K562 (cell line): ENCODE data around the gene CTAGE1. TPM values are rescaled to one million over a fixed set of nuclear protein-coding genes. Genes with fewer than 3 reads are reported as not detected.

ENCODE experiments used
- ASH1L ChIP-seq: fragments of 450-650 bp; IDR thresholded peaks from 2 replicates; pipeline ENCODE4 v1.6.1; 2018; ENCODE audit warnings: borderline replicate concordance, mild to moderate bottlenecking, low read depth; ENCODE audit not compliant: partially characterized antibody
- BACH1 ChIP-seq: fragments of 200-800 bp; sonication (Bioruptor generic); IDR thresholded peaks from 2 replicates; pipeline ENCODE4 v1.6.1; 2016; ENCODE audit warnings: missing genetic modification characterization, missing compliant biosample characterization
- CREM ChIP-seq: IDR thresholded peaks from 2 replicates; pipeline ENCODE4 v1.6.1; 2014; ENCODE audit warnings: antibody characterized with exemption, low read depth
- ETV5 ChIP-seq: sonication (generic); formaldehyde crosslinking; IDR thresholded peaks from 2 replicates; pipeline ENCODE4 v1.4.0; 2020; ENCODE audit warnings: low read depth, mild to moderate bottlenecking, missing genetic modification reagents
- GABPB2 ChIP-seq: fragments of 250-450 bp; sonication (Bioruptor Pico); conservative IDR thresholded peaks from 2 replicates; pipeline ENCODE4 v1.5.1; 2021; ENCODE audit warnings: mild to moderate bottlenecking
- MAFK ChIP-seq: IDR thresholded peaks from 2 replicates; pipeline ENCODE4 v1.6.1; 2011; ENCODE audit warnings: low read length, improper control_type of control experiment
- NFIX ChIP-seq: fragments of 250-450 bp; sonication (Bioruptor Pico); IDR thresholded peaks from 2 replicates; pipeline ENCODE4 v1.4.0; 2020; ENCODE audit warnings: low read depth, mild to moderate bottlenecking, moderate library complexity
- PHF20 ChIP-seq: fragments of 450-650 bp; IDR thresholded peaks from 2 replicates; pipeline ENCODE4 v1.6.1; 2018; ENCODE audit not compliant: partially characterized antibody
- POU5F1 ChIP-seq: fragments of 150-350 bp; IDR thresholded peaks from 2 replicates; pipeline ENCODE4 v1.6.1; 2014; ENCODE audit warnings: borderline replicate concordance, low read length, low read depth, mild to moderate bottlenecking; ENCODE audit not compliant: partially characterized antibody
- PRMT5 ChIP-seq: sonication (generic); formaldehyde crosslinking; IDR thresholded peaks from 2 replicates; pipeline ENCODE4 v1.5.0; 2020; ENCODE audit warnings: missing genetic modification reagents
- RFX1 ChIP-seq: fragments of 450-650 bp; IDR thresholded peaks from 2 replicates; pipeline ENCODE4 v1.6.1; 2016; ENCODE audit warnings: mild to moderate bottlenecking, moderate library complexity
- SIRT6 ChIP-seq: IDR thresholded peaks from one replicate; pipeline ENCODE4 v1.6.1; 2012; ENCODE audit warnings: low read depth, mild to moderate bottlenecking, control low read depth, inconsistent platforms, low read length, moderate library complexity
- ZNF561 ChIP-seq: fragments of 450-650 bp; formaldehyde crosslinking; conservative IDR thresholded peaks from 2 replicates; pipeline ENCODE4 v1.4.0; 2020; ENCODE audit warnings: mild to moderate bottlenecking, moderate library complexity
- ZNF586 ChIP-seq: fragments of 450-650 bp; formaldehyde crosslinking; conservative IDR thresholded peaks from 2 replicates; pipeline ENCODE4 v1.4.0; 2020; ENCODE audit warnings: mild to moderate bottlenecking, moderate library complexity
- polyA plus RNA-seq, 8 experiments: library from polyadenylated mRNA; depleted of rRNA in 4 of 8; stranded (reverse) in 5 of 8; unstranded in 3 of 8; fragments of >200 nt; fragmentation: Nextera tagmentation in 2 of 8; fragmentation: Illumina TruSeq in 1 of 8; extraction: Ambion mirVana in 2 of 8; extraction: Trizol in 1 of 8; gene quantifications; 2 replicates each; pipeline versions ENCODE4 v1.2.1 to v1.2.3, GENCODE V29; 2011 to 2014; ENCODE audit warnings: inconsistent platforms in 1 of 8, missing spikeins in 1 of 8
- total RNA-seq, 7 experiments: library from RNA; depleted of rRNA in 6 of 7; stranded (reverse); fragments of >200 nt in 6 of 7; fragmentation: Illumina TruSeq in 2 of 7; extraction: Trizol in 2 of 7; gene quantifications; 2 replicates each; pipeline versions ENCODE4 v1.2.1 to v1.2.3, GENCODE V29; 2011 to 2021; ENCODE audit warnings: low replicate concordance in 1 of 7
- TF ChIP-seq, protein P1 (sequence below): sonication (generic); formaldehyde crosslinking; IDR thresholded peaks from 2 replicates; pipeline ENCODE4 v1.8.0; 2022; ENCODE audit warnings: mild to moderate bottlenecking, missing genetic modification reagents
- TF ChIP-seq, protein P2 (sequence below): fragments of 250-450 bp; sonication (Bioruptor Pico); IDR thresholded peaks from 2 replicates; pipeline ENCODE4 v1.6.1; 2021; ENCODE audit warnings: mild to moderate bottlenecking
- TF ChIP-seq, protein P3 (sequence below): fragments of 450-650 bp; IDR thresholded peaks from 2 replicates; pipeline ENCODE4 v1.6.1; 2017; ENCODE audit warnings: mild to moderate bottlenecking, moderate library complexity
- TF ChIP-seq, protein P4 (sequence below): sonication (generic); formaldehyde crosslinking; IDR thresholded peaks from 2 replicates; pipeline ENCODE4 v1.9.0; 2022; ENCODE audit warnings: mild to moderate bottlenecking, missing genetic modification reagents
- TF ChIP-seq, protein P5 (sequence below): fragments of 450-650 bp; formaldehyde crosslinking; IDR thresholded peaks from 2 replicates; pipeline ENCODE4 v1.4.0; 2020; ENCODE audit warnings: mild to moderate bottlenecking, moderate library complexity
- TF ChIP-seq, protein P6 (sequence below), 2 experiments: fragments of 150-350 bp in 1 of 2; IDR thresholded peaks; 2 replicates each; pipeline ENCODE4 v1.6.1; 2012 to 2016; ENCODE audit warnings: low read depth in 2 of 2, low read length in 2 of 2, mild to moderate bottlenecking in 1 of 2, moderate library complexity in 1 of 2

Gene CTAGE1
- total and polyA plus RNA-seq, 9 of the 15 experiments (the other 6 are each of a cell fraction or from before 2014, with no cell fraction given) = not detected

DNA sequence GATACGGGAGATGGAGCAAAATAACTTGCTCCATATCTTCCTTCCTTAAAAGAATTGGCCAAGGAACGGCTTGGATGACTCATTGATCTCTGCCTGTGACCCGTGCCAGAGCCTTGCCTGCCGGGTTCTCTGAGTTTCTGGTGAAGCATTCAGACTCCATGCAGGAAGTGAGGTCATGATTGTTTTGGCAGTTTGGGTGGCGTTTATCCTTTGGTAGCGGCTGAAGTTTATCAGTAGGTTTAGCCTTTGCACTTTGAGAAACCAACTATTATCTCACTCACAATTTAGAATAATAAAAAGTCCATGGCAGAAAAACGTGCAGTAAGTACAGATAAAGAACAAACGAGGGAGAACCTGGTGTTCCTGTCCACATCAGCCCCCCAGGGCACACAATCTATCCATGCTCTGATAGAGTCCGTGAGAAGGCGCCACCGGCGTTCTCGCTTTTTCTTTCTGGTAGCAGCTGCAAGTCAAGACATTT lies 15.0 kb upstream of the CTAGE1 start (continued):
- TF ChIP-seq ASH1L (no peak), BACH1 (0 out of 2 replicates have a peak, but pooled peaks have one; percentile 57), POU5F1 (no peak), GABPB2 (no peak), CREM (peak; percentile 82), ETV5 (no peak), MAFK (no peak), RFX1 (no peak), ZNF561 (no peak), ZNF586 (no peak), SIRT6 (no peak), NFIX (CRISPR knock-in tag) (no peak), PRMT5 (CRISPR knock-in tag) (no peak), PHF20 (no peak)
- TF ChIP-seq, protein P1, sequence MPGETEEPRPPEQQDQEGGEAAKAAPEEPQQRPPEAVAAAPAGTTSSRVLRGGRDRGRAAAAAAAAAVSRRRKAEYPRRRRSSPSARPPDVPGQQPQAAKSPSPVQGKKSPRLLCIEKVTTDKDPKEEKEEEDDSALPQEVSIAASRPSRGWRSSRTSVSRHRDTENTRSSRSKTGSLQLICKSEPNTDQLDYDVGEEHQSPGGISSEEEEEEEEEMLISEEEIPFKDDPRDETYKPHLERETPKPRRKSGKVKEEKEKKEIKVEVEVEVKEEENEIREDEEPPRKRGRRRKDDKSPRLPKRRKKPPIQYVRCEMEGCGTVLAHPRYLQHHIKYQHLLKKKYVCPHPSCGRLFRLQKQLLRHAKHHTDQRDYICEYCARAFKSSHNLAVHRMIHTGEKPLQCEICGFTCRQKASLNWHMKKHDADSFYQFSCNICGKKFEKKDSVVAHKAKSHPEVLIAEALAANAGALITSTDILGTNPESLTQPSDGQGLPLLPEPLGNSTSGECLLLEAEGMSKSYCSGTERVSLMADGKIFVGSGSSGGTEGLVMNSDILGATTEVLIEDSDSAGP (CRISPR knock-in tag) = no peak
- TF ChIP-seq, protein P2, sequence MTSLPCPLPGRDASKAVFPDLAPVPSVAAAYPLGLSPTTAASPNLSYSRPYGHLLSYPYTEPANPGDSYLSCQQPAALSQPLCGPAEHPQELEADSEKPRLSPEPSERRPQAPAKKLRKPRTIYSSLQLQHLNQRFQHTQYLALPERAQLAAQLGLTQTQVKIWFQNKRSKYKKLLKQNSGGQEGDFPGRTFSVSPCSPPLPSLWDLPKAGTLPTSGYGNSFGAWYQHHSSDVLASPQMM (CRISPR knock-in tag) = no peak
- TF ChIP-seq, protein P3, sequence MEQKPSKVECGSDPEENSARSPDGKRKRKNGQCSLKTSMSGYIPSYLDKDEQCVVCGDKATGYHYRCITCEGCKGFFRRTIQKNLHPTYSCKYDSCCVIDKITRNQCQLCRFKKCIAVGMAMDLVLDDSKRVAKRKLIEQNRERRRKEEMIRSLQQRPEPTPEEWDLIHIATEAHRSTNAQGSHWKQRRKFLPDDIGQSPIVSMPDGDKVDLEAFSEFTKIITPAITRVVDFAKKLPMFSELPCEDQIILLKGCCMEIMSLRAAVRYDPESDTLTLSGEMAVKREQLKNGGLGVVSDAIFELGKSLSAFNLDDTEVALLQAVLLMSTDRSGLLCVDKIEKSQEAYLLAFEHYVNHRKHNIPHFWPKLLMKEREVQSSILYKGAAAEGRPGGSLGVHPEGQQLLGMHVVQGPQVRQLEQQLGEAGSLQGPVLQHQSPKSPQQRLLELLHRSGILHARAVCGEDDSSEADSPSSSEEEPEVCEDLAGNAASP = no peak
- TF ChIP-seq, protein P4, sequence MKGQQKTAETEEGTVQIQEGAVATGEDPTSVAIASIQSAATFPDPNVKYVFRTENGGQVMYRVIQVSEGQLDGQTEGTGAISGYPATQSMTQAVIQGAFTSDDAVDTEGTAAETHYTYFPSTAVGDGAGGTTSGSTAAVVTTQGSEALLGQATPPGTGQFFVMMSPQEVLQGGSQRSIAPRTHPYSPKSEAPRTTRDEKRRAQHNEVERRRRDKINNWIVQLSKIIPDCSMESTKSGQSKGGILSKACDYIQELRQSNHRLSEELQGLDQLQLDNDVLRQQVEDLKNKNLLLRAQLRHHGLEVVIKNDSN = no peak
- TF ChIP-seq, protein P5, sequence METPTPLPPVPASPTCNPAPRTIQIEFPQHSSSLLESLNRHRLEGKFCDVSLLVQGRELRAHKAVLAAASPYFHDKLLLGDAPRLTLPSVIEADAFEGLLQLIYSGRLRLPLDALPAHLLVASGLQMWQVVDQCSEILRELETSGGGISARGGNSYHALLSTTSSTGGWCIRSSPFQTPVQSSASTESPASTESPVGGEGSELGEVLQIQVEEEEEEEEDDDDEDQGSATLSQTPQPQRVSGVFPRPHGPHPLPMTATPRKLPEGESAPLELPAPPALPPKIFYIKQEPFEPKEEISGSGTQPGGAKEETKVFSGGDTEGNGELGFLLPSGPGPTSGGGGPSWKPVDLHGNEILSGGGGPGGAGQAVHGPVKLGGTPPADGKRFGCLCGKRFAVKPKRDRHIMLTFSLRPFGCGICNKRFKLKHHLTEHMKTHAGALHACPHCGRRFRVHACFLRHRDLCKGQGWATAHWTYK (CRISPR knock-in tag) = no peak
- TF ChIP-seq, protein P6, sequence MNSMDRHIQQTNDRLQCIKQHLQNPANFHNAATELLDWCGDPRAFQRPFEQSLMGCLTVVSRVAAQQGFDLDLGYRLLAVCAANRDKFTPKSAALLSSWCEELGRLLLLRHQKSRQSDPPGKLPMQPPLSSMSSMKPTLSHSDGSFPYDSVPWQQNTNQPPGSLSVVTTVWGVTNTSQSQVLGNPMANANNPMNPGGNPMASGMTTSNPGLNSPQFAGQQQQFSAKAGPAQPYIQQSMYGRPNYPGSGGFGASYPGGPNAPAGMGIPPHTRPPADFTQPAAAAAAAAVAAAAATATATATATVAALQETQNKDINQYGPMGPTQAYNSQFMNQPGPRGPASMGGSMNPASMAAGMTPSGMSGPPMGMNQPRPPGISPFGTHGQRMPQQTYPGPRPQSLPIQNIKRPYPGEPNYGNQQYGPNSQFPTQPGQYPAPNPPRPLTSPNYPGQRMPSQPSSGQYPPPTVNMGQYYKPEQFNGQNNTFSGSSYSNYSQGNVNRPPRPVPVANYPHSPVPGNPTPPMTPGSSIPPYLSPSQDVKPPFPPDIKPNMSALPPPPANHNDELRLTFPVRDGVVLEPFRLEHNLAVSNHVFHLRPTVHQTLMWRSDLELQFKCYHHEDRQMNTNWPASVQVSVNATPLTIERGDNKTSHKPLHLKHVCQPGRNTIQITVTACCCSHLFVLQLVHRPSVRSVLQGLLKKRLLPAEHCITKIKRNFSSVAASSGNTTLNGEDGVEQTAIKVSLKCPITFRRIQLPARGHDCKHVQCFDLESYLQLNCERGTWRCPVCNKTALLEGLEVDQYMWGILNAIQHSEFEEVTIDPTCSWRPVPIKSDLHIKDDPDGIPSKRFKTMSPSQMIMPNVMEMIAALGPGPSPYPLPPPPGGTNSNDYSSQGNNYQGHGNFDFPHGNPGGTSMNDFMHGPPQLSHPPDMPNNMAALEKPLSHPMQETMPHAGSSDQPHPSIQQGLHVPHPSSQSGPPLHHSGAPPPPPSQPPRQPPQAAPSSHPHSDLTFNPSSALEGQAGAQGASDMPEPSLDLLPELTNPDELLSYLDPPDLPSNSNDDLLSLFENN (IDR thresholded peaks at IDR 0.05; ENCODE audit: low read depth in 2 of 2, low read length in 2 of 2) = no peak
